SKM-1 (cell line): ENCODE results near the gene CAPZA1.
"Not testable (repeated sequence)": the region's sequence is repeated elsewhere in the genome, so short reads cannot be mapped to it uniquely, and the experiment has no call there.

Experiments
- DNase-seq: peaks from one replicate; lab custom pipeline; 2025; ENCODE audit not compliant: unreplicated experiment; lab: John Stamatoyannopoulos, UW

The CAPZA1 gene

DNA sequence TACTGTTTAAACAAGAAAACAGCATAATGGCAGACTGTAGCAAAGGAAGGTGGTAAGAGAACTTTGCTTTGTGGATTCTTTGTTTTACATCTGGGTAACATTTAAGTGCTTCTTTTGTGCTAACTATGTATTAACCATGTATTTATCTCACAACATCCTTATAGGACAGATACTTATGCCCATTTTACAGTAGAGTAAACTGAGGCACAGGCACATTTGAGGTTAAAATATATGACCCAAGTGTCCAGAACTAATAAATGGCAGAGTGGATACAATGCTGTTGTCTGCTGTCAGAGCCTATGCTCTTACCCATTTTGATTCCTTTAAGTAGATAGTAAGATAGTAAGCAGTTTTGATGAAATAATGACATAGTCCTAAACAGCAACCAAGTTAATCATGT is 7.3 kb downstream of the CAPZA1 start:
- DNase-seq: no peak

- no peak for DNase-seq
Measured at GRCh38 chr1:112628516-112628915, 8.9 kb downstream of the CAPZA1 start.

- no peak for DNase-seq
Measured at GRCh38 chr1:112629256-112629655, 9.6 kb downstream of the CAPZA1 start.

DNA sequence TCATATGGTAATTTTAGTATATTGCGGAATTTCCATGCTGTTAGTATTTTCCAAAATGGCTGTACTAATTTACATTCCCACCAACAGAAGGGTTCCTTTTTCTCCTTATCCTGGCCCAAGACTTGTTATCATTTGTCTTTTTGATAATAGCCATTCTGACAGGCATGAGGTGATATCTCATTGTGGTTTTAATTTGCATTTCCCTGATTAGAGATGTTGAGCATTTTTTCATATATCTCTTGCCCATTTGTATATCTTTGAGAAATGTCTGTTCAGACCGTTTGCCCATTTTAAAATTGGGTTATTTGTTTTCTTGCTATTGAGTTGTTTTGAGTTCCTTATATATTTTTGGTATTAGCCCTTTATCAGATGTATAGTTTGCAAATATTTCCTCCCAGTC is 14.0 kb downstream of the CAPZA1 start:
- no peak for DNase-seq

GRCh38 chr1:112634367-112634766 is 14.7 kb downstream of the CAPZA1 start:
- DNase-seq: no peak

- DNase-seq: no peak
Measured at GRCh38 chr1:112636056-112636455, 16.4 kb downstream of the CAPZA1 start.

GRCh38 chr1:112636597-112637253 is 17.1 kb downstream of the CAPZA1 start:
- no peak for DNase-seq

- DNase-seq: no peak
Measured at GRCh38 chr1:112637254-112638109, 17.9 kb downstream of the CAPZA1 start.

DNA sequence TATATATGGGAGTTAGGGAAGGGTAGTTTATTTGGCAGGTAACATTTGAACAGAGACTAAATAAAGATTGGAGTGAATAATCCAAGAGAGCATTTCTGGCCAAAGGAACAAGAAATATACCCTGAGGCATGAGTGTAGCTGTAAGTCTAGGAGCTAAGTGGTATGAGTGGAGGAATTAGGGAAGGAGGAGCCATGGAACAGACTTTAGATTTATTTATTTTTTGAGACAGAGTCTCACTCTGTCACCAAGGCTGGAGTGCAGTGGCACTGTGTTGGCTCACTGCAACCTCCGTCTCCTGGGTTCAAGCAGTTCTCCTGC is 18.4 kb downstream of the CAPZA1 start:
- DNase-seq: no peak

DNA sequence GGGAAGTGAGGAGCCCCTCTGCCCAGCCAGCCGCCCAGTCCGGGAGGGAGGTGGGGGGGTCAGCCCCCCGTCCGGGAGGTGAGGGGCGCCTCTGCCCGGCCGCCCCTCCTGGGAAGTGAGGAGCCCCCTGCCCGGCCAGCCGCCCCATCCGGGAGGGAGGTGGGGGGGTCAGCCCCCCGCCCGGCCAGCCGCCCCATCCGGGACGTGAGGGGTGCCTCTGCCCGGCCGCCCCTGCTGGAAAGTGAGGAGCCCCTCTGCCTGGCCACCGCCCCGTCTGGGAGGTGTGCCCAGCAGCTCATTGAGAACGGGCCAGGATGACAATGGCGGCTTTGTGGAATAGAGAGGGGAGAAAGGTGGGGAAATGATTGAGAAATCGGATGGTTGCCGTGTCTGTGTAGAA is 20.8 kb downstream of the CAPZA1 start:
- DNase-seq: not testable (repeated sequence)

DNA sequence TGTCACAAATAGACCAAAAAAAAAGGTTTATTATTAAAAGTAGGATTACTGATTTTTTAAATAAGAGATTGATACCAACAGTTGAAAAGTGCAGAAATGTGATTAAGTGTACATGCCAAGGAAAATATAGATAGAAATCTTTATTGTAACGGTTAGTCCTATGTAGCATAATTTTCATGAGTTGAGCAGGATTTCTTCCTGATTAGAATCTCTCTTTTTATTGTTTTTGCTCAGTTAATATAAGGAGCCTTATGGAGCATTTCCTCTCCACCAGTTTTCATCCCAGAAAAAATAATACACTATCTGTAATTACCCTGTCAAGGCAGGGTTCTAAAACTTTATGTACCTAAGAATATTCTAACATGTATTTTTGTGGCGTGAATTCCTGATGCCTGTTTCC is 23.4 kb downstream of the CAPZA1 start:
- DNase-seq: no peak

- no peak for DNase-seq
Measured at GRCh38 chr1:112646225-112646624, 26.6 kb downstream of the CAPZA1 start.

DNA sequence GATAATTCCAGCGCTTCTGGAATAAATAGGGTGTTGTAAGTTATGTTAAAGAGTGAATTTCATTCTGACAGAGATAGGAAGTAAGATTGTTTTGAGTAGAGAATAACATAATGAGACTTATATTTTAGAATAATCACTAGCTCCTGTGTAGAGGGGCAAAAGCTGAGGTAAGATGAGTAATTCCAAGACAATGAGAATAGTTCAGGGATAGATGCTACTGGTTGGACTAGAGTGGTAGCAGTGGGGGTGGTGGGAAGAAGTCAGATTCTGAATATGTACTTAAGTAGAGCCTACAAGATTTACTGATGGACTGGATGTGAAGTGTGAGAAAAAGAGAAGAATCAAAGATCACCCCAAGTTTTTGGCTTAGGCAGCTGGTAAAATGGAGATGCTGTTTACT is 31.6 kb downstream of the CAPZA1 start:
- no peak for DNase-seq

DNA sequence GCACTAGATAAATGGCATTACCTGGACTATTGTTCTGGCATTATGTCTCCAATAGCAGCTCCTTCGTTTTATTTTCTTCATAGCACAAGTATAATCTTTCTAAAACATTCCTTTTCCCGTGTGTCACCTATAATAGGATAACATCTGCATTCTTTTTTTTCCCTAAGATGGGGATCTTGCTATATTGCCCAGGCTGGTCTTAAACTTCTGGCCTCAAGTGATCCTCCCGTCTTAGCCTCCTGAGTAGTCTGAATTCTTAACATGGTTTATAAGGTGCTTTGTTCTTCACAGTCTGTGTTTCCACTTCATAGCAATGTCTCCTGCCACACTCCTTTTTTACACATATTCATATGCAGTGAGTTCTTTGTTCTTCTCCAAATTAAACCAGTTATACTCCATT is 46.2 kb downstream of the CAPZA1 start:
- no peak for DNase-seq

- DNase-seq: no peak
Measured at GRCh38 chr1:112666946-112667345, 47.3 kb downstream of the CAPZA1 start.

DNA sequence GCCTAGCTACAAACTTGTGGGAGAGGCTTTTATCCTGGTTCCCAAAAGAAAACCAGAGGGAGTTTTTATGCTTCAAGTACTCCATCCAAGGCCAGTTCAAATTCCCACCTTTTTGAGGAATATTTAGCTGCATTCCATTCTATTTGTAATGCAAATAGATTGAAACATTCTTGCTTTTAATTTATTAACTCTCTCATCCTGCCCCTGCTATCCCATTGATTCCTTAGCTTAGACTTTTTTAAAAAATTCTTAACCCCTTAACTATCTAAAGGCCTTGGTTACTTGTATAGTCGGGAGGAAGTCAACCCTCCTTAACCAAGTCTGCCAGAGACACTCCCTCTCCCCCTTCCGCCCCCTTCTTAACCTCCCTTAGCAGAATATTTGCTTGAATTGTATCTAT is 52.4 kb downstream of the CAPZA1 start:
- no peak for DNase-seq

DNA sequence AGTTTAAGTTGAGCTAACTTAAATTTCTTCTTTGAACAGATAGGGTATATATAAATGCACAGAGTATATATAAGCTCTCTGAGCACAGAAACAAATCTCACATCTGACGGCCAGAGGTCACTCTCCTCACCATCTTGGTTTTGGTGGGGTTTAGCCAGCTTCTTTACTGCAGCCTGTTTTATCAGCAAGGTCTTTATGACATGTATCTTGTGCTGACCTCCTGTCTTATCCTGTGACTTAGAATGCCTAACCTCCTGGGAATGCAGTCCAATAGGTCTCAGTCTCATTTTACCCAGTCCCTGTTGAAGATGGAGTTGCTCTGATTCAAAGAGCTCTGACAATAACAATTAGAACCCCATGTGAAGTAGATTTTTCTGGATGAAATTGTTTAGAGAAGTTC is 53.2 kb downstream of the CAPZA1 start:
- DNase-seq: no peak

DNA sequence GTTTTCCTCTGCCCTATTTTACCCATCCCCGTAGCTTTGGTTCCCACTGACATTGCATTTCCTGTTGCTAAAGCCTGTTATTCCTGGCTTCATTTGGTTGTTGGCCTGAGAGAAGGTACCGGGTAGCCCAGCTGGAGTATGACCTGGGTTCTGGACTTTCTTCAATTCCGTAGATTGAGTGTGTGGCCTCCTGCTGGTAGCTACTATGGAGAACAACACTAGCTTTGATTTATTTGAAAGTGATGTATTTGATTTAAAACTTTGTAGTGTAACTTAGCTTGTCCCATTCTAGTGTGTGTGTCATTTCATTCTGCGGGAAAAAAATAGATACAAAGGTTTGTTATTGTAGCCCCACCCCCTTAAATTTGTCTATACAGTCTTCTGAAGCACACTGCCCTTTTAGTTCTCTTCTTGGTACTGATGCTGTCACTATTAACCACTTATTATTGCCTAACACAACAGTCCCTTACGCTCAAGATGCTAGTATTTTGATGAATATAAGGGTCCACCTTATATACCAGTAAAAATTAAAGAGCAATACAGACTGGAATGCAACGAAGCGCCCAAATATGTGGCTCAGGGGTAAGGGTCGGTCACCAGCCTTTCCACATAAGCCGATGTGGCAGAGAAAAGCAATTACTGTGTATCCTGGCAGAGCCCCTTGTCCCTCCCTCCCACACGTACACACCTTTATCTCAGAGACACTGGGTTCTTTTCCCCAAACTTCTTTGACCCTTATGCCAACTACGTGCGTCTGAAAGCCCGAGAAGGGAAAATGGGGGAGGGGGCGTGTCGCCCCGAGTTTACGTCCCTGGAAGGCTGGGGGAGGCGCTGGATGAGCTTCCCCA is 54.2 kb downstream of the CAPZA1 start:
- no peak for DNase-seq

DNA sequence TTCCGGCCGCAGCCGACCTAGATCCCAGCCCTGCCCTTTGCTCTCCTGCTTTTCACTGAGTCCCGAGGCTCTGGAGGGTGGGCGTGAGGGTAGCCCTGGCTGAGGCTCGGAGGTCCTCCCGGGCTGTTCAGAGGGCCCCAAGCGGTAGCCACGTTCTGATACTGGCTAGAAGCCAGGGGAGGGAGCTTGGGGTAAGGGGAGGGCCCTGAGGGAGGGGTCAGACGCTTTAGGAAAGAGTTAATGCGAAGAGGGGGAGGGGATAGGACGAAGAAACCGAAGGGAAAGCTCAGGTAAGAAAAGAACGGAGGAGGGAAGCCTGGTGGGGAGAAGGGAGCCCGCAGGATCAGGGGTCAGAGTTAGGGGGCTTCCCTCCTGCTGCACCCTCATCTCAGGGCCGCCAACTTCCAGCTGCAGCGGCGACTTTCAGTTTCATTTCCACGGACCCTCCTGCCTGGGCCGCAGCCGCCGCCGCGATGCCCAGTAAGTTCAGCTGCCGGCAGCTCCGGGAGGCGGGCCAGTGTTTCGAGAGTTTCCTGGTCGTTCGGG is 54.9 kb downstream of the CAPZA1 start, which contains the start of gene MOV10:
TSS of gene MOV10 (plus strand) at position 220 of the 546 bp plus-strand sequence. CDS start at position 474, 254 bp downstream.
- peak; percentile 57 for DNase-seq

GRCh38 chr1:112674986-112675727 is 55.5 kb downstream of the CAPZA1 start:
- no peak for DNase-seq
